Mucosa of stomach (tissue), 1 donor: ENCODE results near the gene CHIC2.
"Not testable (repeated sequence)": the region's sequence is repeated elsewhere in the genome, so short reads cannot be mapped to it uniquely, and the experiment has no call there.

Experiments
- H3K27me3 ChIP-seq: one replicate; pipeline ENCODE4 v1.7.0; 2013; ENCODE audit warnings: mild to moderate bottlenecking, low read length; ENCODE audit not compliant: control insufficient read depth, insufficient read depth
- H3K36me3 ChIP-seq: one replicate; pipeline ENCODE4 v1.7.0; 2013; ENCODE audit warnings: low read length; ENCODE audit not compliant: control insufficient read depth, insufficient read depth
- H3K4me1 ChIP-seq: one replicate; pipeline ENCODE4 v1.7.0; 2013; ENCODE audit warnings: mild to moderate bottlenecking, low read length; ENCODE audit not compliant: control insufficient read depth, insufficient read depth
- H3K4me3 ChIP-seq: one replicate; pipeline ENCODE4 v1.7.0; 2013; ENCODE audit warnings: low read length
- H3K9ac ChIP-seq: one replicate; pipeline ENCODE4 v1.7.0; 2013; ENCODE audit warnings: mild to moderate bottlenecking, low read length, moderate library complexity
- H3K9me3 ChIP-seq: one replicate; pipeline ENCODE4 v1.7.0; 2013; ENCODE audit warnings: mild to moderate bottlenecking, low read length, moderate library complexity; ENCODE audit not compliant: control insufficient read depth
- donor health status: Pancreatic carcinoma.

CHIC2 gene

DNA sequence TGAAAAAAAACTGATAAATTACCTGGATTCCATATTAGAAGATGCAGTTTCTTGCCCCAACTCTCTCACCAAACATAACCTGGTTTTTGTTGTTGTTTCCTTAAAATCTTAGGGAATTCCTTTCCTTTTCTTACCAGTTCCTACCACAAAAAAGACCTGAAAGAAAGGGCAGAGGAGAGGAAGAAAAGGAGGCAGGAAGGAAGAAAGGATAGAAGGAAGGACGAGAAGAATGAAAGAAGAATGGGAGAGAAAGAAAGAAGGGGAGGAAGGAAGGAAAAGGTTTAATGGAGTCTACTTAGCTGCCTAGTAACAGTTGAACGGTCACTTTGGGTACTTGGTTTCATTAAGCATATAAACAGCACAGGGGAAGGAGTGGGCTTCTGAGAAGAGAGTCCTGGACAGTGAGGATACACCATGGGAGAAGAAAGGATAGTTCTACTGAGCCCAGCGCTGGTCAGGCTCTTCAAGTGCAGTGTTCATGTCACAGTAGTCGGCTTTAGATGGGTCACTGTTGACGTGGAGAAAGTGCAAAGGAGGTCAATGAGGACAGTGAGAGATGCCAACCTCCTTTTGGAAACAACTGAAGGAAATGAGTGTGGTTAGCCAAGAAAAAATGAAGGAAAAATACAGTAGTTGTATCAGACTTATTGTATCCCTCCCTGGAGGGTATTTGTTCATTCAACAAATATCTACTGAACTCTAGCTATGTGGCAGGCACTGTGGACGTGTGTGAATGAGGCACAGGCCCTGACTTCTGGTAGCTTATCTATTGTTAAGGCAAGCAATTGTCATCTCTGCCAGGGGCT lies 1.1 kb upstream of the CHIC2 start:
- Histone ChIP-seq H3K4me1 (peaks cover 19% of the 10 kb centered on the region), H3K9me3 (no peaks in the 10 kb centered on the region), H3K9ac (peak overlapping the region; percentile 69), H3K27me3 (no peaks in the 10 kb centered on the region), H3K36me3 (no peaks in the 10 kb centered on the region), H3K4me3 (peak overlapping the region; percentile 20)

- no peaks in the 10 kb centered on the region for H3K9me3 ChIP-seq
- H3K9ac ChIP-seq, result peak overlapping the region; percentile 97
- H3K4me1 ChIP-seq, result peaks cover 19% of the 10 kb centered on the region
- no peaks in the 10 kb centered on the region for H3K27me3 ChIP-seq
- peak overlapping the region; percentile 91 for H3K4me3 ChIP-seq
- no peaks in the 10 kb centered on the region for H3K36me3 ChIP-seq
Observed at GRCh38 chr4:54063737-54064316, 578 bp downstream of the CHIC2 start.

DNA sequence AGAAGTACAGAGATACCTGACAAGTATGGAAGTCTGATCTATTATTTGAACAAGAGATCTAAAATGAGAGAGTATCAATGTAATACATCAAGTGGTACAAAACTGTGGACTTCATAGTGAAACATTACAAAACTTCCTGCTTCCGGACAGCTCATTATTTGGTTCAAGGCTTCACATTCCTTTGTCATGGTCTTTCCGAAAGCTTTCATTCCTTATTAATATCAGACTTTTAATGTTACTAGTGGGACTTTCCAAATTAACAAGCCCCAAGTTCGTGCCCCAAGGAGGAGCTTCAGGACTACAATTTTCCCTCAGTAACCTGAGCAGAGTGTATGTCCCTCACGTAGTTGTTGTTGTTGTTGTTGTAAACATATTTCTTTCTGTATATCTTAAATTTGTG lies 1.2 kb downstream of the CHIC2 start:
- H3K27me3 ChIP-seq, result no peaks in the 10 kb centered on the region
- peak overlapping the region; percentile 91 for H3K4me3 ChIP-seq
- peak overlapping the region; percentile 97 for H3K9ac ChIP-seq
- no peaks in the 10 kb centered on the region for H3K9me3 ChIP-seq
- no peaks in the 10 kb centered on the region for H3K36me3 ChIP-seq
- peaks cover 19% of the 10 kb centered on the region for H3K4me1 ChIP-seq

DNA sequence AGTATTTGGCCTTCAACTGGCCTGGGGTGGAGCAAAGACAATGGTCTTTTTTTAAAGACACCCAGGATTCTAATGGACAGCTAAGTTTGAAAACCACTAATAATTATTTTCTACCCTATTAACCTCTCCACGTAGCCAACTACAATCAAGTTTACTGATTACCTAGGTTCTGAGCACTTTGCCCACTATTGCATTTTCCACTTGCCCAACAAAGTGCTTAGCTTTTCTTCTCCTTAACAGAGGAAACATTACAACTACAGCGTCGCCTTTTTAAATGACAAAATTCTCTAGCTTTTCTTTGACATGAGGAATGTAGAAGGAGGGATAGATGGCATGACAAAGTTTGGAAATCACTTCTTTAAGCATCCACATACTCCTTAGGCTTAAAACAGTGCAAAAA lies 2.0 kb downstream of the CHIC2 start:
- H3K4me3 ChIP-seq, result peak overlapping the region; percentile 91
- no peaks in the 10 kb centered on the region for H3K9me3 ChIP-seq
- peaks cover 19% of the 10 kb centered on the region for H3K4me1 ChIP-seq
- H3K36me3 ChIP-seq, result no peaks in the 10 kb centered on the region
- no peaks in the 10 kb centered on the region for H3K27me3 ChIP-seq
- H3K9ac ChIP-seq, result peak overlapping the region; percentile 97

- H3K27me3 ChIP-seq, result no peaks in the 10 kb centered on the region
- no peaks in the 10 kb centered on the region for H3K36me3 ChIP-seq
- H3K4me1 ChIP-seq, result peaks cover 18% of the 10 kb centered on the region
- no peak overlapping the region for H3K9ac ChIP-seq
- H3K9me3 ChIP-seq, result no peaks in the 10 kb centered on the region
- H3K4me3 ChIP-seq, result no peak overlapping the region
Observed at GRCh38 chr4:54061873-54062272, 2.5 kb downstream of the CHIC2 start.

- no peaks in the 10 kb centered on the region for H3K9me3 ChIP-seq
- no peak overlapping the region for H3K4me3 ChIP-seq
- no peaks in the 10 kb centered on the region for H3K27me3 ChIP-seq
- no peak overlapping the region for H3K9ac ChIP-seq
- H3K36me3 ChIP-seq, result no peaks in the 10 kb centered on the region
- H3K4me1 ChIP-seq, result peaks cover 10% of the 10 kb centered on the region
Observed at GRCh38 chr4:54061067-54061466, 3.3 kb downstream of the CHIC2 start.

GRCh38 chr4:54060116-54060515 lies 4.3 kb downstream of the CHIC2 start:
- H3K4me1 ChIP-seq, result peaks cover under 1% of the 10 kb centered on the region
- no peaks in the 10 kb centered on the region for H3K36me3 ChIP-seq
- H3K27me3 ChIP-seq, result no peaks in the 10 kb centered on the region
- H3K9ac ChIP-seq, result no peak overlapping the region
- no peak overlapping the region for H3K4me3 ChIP-seq
- no peaks in the 10 kb centered on the region for H3K9me3 ChIP-seq

- Histone ChIP-seq H3K4me1 (no peaks in the 10 kb centered on the region), H3K9me3 (no peaks in the 10 kb centered on the region), H3K9ac (no peak overlapping the region)
Observed at GRCh38 chr4:54058171-54058570, 6.2 kb downstream of the CHIC2 start.

DNA sequence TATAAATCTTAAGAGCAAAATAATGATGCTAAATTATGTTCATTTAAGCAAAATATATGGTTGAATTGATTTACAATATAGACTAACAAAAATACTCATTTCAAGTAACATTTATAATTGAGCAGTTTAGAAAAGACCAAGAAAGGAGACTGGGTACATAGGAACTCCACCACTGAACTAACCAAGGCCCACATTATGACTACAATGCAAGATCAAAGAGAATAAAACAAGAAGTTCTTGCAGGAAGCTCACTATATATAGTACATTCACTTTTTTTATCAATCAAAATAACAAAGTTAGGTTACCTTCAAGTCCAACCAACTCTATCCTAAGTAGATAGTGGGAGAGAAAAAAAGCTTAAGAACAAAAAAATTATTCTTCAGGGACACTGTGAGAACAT lies 8.0 kb downstream of the CHIC2 start:
- no peaks in the 10 kb centered on the region for H3K27me3 ChIP-seq
- H3K9me3 ChIP-seq, result no peaks in the 10 kb centered on the region
- H3K36me3 ChIP-seq, result no peaks in the 10 kb centered on the region
- H3K9ac ChIP-seq, result no peak overlapping the region
- no peaks in the 10 kb centered on the region for H3K4me1 ChIP-seq
- no peak overlapping the region for H3K4me3 ChIP-seq

More at GRCh38 chr4:54058171-54058570, 6.2 kb downstream of the CHIC2 start:
- Histone ChIP-seq H3K4me3 (no peak overlapping the region), H3K36me3 (no peaks in the 10 kb centered on the region), H3K27me3 (no peaks in the 10 kb centered on the region)

DNA sequence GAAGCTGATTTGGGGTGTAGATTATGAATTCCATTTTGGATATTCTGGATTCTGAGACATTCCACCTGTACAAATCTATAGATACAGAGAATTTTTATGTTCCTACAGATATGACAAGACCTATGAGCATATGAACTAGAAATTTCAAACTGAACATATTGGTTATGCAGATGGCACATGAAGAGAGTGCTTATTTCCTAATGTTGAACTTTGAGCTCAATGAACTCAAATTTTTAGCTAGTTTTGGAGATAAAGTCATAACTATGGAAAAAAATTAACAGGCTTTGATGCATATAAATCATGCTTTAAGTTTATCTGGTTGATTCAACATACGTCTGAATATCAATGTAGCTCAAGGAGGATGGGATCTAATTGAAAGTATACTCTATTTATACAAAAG lies 8.9 kb downstream of the CHIC2 start:
- H3K36me3 ChIP-seq, result no peaks in the 10 kb centered on the region
- H3K4me1 ChIP-seq, result peaks cover 5% of the 10 kb centered on the region
- H3K9ac ChIP-seq, result no peak overlapping the region
- no peaks in the 10 kb centered on the region for H3K27me3 ChIP-seq
- H3K4me3 ChIP-seq, result no peak overlapping the region
- no peaks in the 10 kb centered on the region for H3K9me3 ChIP-seq

DNA sequence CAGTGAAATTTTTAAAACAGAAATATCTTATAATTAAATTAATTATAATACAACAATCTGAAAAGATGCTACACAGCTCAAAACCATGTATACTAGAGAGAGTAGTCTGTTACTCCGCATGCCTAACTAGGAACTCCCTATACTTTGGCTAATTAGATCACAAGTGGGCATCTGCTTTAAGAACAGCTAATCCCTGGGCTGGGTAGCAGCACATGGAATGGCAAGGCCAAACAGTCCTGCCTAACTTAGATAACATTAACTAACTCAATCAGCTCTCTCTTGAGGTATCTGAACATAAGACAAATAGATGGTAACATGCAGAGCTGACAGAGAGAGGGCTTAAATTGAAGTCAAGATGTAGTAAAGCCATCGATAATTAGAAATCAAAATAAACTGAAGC lies 9.9 kb downstream of the CHIC2 start:
- Histone ChIP-seq H3K4me1 (peaks cover 10% of the 10 kb centered on the region), H3K9ac (no peak overlapping the region), H3K9me3 (no peaks in the 10 kb centered on the region), H3K36me3 (no peaks in the 10 kb centered on the region), H3K4me3 (no peak overlapping the region), H3K27me3 (no peaks in the 10 kb centered on the region)

- not testable (repeated sequence) for H3K9ac ChIP-seq
- H3K4me1 ChIP-seq, result peaks cover 10% of the 10 kb centered on the region
Observed at GRCh38 chr4:54053322-54053721, 11.1 kb downstream of the CHIC2 start.

More at GRCh38 chr4:54053322-54053721, 11.1 kb downstream of the CHIC2 start:
- not testable (repeated sequence) for H3K27me3 ChIP-seq, H3K36me3 ChIP-seq, H3K9me3 ChIP-seq, H3K4me3 ChIP-seq
